ENCODE results near the gene CPXM2.

Gene CPXM2

GRCh38 chr10:123904834-123905409, 13.3 kb upstream of the CPXM2 start:
- DNase-seq (ENCODE audit: low read depth): no peak

GRCh38 chr10:123903621-123904020, 12.0 kb upstream of the CPXM2 start:
- no peak for DNase-seq (ENCODE audit: low read depth)

- DNase-seq (ENCODE audit: low read depth): no peak
Observed at GRCh38 chr10:123901621-123902020, 10.0 kb upstream of the CPXM2 start.

- no peak for DNase-seq (ENCODE audit: low read depth)
Observed at GRCh38 chr10:123897146-123897545, 5.5 kb upstream of the CPXM2 start.

- DNase-seq (ENCODE audit: low read depth): no peak
Observed at GRCh38 chr10:123896246-123896927, 4.8 kb upstream of the CPXM2 start.

- DNase-seq (ENCODE audit: low read depth): no peak
Observed at GRCh38 chr10:123893651-123894050, 2.0 kb upstream of the CPXM2 start.

GRCh38 chr10:123890756-123891143, 857 bp downstream of the CPXM2 start:
- DNase-seq (ENCODE audit: low read depth): no peak

GRCh38 chr10:123890226-123890625, 1.4 kb downstream of the CPXM2 start:
- no peak for DNase-seq (ENCODE audit: low read depth)

- DNase-seq (ENCODE audit: low read depth): no peak
Observed at GRCh38 chr10:123889821-123890220, 1.8 kb downstream of the CPXM2 start.

GRCh38 chr10:123888751-123889150, 2.9 kb downstream of the CPXM2 start:
- no peak for DNase-seq (ENCODE audit: low read depth)

- no peak for DNase-seq (ENCODE audit: low read depth)
Observed at GRCh38 chr10:123888256-123888655, 3.4 kb downstream of the CPXM2 start.

- DNase-seq (ENCODE audit: low read depth): no peak
Observed at GRCh38 chr10:123886292-123886691, 5.3 kb downstream of the CPXM2 start.

GRCh38 chr10:123885406-123886170, 6.0 kb downstream of the CPXM2 start:
- no peak for DNase-seq (ENCODE audit: low read depth)

- DNase-seq (ENCODE audit: low read depth): no peak
Observed at GRCh38 chr10:123884907-123885381, 6.7 kb downstream of the CPXM2 start.

- DNase-seq (ENCODE audit: low read depth): no peak
Observed at GRCh38 chr10:123884351-123884906, 7.2 kb downstream of the CPXM2 start.

- no peak for DNase-seq (ENCODE audit: low read depth)
Observed at GRCh38 chr10:123883673-123884320, 7.8 kb downstream of the CPXM2 start.

GRCh38 chr10:123882681-123883445, 8.7 kb downstream of the CPXM2 start:
- DNase-seq (ENCODE audit: low read depth): no peak

GRCh38 chr10:123882177-123882576, 9.4 kb downstream of the CPXM2 start:
- no peak for DNase-seq (ENCODE audit: low read depth)

GRCh38 chr10:123879606-123880257, 11.9 kb downstream of the CPXM2 start:
- DNase-seq (ENCODE audit: low read depth): no peak

GRCh38 chr10:123878666-123879303, 12.8 kb downstream of the CPXM2 start:
- no peak for DNase-seq (ENCODE audit: low read depth)

- DNase-seq (ENCODE audit: low read depth): no peak
Observed at GRCh38 chr10:123870260-123870659, 21.3 kb downstream of the CPXM2 start.
